Kidney capillary endothelial cell (primary cell): ENCODE measurements around the gene CIAO3.

ENCODE experiments used
- DNase-seq: peaks from one replicate; pipeline ENCODE4 v3.0.0-alpha.2; 2018; ENCODE audit warnings: low spot score

CIAO3 gene

GRCh38 chr16:734981-735881, 5.6 kb downstream of the CIAO3 start:
- no peak for DNase-seq

GRCh38 chr16:734208-734980, 6.4 kb downstream of the CIAO3 start:
- DNase-seq, result no peak

GRCh38 chr16:733382-734207, 7.2 kb downstream of the CIAO3 start:
- DNase-seq, result no peak

GRCh38 chr16:732936-733335, 7.9 kb downstream of the CIAO3 start:
- DNase-seq, result no peak

- no peak for DNase-seq
These were observed 8.5 kb downstream of the CIAO3 start for GRCh38 chr16:732332-732731.

- DNase-seq, result no peak
These were observed 9.9 kb downstream of the CIAO3 start for GRCh38 chr16:730666-731509.

GRCh38 chr16:729768-730665, 10.8 kb downstream of the CIAO3 start:
- no peak for DNase-seq

- no peak for DNase-seq
These were observed 11.7 kb downstream of the CIAO3 start for GRCh38 chr16:728890-729744.

- peak; percentile 62 for DNase-seq
These were observed 12.5 kb downstream of the CIAO3 start for GRCh38 chr16:728131-728889.

GRCh38 chr16:727291-727977, 13.4 kb downstream of the CIAO3 start:
- no peak for DNase-seq

GRCh38 chr16:726438-727290, 14.1 kb downstream of the CIAO3 start, which contains the start of the genes CCDC78 and HAGHL:
CCDC78 (minus strand) TSS chr16:726443; CDS start chr16:726367, 76 bp downstream.
HAGHL (plus strand) TSS chr16:727106; CDS start chr16:727510, 404 bp downstream.
- DNase-seq, result no peak

- no peak for DNase-seq
These were observed 14.7 kb downstream of the CIAO3 start for GRCh38 chr16:726188-726437.

- no peak for DNase-seq
These were observed 15.2 kb downstream of the CIAO3 start for GRCh38 chr16:725463-726187.

GRCh38 chr16:725041-725376, 15.8 kb downstream of the CIAO3 start:
- DNase-seq, result no peak

- no peak for DNase-seq
These were observed 16.4 kb downstream of the CIAO3 start for GRCh38 chr16:724188-725040.

- DNase-seq, result no peak
These were observed 17.1 kb downstream of the CIAO3 start for GRCh38 chr16:723695-724094.
